Islet of Langerhans (tissue), 1 donor: ENCODE data around the gene ROBO1.
"Not testable (repeated sequence)": the region's sequence is repeated elsewhere in the genome, so short reads cannot be mapped to it uniquely, and the experiment has no call there.

Experiments
- FAIRE-seq: peaks from one replicate; lab custom pipeline; 2011; peaks lifted over from hg19 to GRCh38; lab: Jason Lieb, UNC

The ROBO1 gene

DNA sequence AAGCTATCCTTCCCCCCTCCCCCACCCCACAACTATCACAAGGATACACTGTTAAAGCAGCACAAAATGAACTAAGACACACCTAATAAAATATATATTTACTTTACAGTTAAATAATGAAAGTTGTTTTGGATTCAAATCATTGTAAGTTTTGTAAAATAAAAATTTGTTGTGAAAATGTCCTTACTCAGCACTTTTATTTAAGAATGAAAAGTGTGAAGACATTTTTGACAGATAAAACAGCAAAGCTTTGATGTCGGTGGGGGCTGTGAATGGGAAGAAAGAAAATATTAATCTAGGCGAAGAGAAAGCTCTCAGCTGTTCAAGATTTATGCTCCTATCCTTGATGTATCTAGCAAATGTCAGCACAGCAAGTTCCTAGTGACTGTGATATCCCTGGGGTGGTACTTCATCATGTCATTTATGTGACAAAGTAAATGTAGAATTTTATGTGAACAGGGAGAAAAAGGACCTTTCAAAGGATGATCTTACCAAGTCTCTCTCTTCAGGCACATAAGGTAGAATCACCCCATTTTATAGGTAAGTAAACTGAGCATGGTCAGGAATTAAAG lies 216.4 kb downstream of the ROBO1 start:
- FAIRE-seq = no peak

DNA sequence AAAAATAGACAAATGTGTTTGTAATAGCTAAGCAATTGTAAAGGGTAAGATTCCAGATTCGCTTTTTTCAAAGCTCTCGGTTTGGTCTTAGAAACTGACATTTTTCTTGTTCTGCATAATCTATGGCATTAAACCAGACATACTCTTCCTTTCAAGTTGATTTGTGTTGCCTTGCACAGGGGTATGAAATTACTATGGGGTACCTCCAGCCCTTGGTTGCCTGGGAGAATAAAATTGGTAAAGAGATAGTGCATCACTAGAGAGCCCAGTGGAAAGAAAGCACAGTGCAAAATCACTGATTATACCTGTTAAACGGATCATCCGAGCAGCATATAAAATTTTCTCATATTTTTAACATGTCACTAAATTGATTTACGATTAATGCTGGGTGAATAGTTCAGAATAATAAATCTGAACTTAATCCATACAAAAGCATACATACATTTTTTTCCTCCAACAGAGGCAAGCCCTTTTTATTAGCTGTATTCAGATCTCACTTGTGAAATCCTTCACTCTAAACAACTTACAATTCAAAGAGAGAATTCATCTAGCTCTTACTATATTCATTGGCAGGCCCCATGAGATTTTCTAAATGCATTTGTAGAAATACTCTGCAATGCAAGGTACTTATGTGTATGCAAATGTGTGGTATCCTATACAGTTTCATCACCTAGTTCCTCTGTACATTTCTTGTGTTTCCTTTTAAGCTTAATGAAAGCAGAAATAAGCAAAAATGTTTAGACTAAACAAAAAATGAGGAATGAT lies 224.4 kb downstream of the ROBO1 start:
- FAIRE-seq = no peak

DNA sequence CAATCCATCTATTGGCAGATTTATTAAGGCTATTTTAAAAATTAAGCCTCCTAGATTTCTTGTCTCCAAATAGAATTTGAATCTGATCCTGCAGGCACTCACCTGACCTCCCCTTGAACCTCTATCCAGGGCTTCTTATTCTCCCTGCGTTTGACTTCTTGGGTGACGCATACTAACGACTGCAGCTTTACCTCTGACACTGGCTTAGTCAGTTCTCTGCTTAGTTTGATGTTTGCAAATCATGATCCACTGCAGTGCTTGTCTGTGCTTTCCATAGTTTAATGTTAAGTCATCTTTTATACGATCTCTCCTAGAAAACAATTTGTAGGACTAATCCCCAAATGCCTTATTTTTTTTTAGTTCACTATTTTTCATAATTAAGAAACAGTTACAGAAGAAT lies 233.1 kb downstream of the ROBO1 start:
- FAIRE-seq = no peak

DNA sequence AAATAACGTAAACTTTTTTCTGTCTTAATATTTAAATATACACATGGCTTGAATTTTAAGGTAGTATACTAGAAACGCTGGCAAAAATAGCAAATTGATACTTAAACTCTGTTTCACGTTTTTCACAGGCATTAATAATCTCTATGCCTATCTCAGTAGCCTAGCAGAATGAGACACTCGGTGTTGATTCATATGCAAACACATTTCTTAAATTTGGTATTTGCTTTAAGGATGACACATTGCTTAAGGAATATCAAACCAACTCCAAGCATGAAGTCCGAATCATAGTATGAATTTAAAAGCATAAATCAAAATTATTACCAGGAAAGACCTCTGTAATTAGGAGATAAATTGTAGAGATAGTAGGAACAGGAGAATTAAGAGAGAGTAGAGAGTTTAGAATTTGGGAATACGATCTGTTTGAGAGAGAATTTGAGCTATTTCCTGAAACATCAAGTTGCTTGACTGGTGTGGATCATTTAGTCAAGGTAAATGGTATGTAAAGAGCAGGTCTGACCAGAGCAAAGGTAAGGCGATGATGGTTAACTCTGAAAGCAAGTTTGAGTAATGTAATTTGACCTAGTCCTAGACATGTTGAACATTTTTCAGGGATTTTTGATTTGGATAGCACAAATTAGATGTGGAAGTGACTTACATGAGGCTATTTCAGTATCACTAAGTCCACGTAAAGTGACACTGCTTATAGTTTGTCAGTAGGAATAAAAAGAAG lies 236.1 kb downstream of the ROBO1 start:
- no peak for FAIRE-seq

DNA sequence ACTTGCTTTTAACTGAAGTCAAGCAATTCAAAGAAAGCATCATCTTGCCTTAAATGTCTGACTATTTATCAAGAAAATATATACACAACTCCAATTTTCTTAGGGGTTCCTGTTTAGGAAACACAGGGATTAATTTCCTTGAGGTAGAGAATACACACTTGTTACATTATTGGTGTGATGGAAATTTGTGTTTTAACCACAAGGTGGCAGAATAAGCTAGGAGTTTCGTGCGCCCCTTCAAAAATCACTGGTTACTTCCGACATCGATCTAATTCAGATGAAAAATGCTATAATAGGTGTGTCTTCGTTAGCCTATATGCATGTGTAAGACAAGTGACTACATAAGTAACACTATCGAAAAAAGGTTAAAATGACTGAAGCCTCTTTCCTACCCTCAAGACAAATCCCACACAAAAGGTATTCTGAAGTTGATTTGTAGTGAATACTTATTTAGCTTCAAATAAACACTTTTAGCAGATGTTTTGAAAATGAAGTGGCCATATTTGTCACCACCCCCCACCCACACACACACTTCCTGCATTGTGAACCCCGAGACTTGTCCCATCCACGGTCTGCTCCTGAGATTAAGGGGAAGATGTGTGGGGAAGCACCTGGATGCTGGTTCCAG lies 246.5 kb downstream of the ROBO1 start:
- FAIRE-seq = peak; percentile 99

DNA sequence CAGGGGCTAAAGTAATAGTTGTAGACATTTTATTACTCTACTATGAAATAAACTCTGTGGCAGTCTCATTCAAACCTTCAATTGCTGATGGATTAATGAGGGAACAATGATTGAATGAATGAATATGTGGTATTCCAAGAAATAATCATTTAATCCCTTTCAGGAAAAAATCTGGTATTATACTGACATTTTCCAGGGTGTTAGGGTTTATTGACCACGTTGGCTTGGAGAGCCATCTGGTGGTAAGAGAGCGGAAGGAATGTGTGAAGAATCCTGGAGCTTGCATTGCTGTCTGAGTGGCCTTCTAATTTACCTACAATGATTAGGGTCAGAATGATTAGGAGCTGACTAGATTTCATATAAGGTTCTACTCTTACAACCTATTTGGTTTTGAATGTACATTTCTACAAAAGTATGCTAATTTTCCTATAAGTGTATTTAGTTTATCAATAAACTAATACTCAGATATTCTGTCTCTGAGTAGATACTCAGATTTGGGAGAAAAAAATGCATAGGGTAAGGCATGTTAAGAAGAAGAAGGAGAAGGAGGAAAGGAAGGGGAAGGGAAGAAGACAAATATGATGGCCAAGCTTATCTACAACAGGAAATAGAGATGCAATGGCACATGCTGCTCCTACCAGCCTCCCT lies 249.9 kb downstream of the ROBO1 start:
- FAIRE-seq = no peak

DNA sequence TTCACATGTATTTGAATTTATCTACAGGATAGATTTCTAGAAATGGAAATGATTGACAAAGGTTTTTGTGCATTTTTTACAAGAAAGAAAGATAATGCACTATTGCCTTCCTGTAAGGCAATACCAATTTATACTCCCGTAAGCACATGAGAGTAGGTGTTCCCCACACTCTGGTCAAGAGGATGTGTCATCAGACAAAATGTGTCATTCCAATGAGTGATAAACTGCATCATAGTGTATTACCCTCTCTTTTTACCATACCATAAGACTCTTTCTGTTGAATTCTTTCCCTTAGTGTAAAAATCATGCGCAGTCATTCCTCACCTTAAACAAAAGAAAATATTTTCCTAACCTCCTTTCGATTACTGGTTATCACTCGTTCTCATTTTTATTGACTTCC lies 251.0 kb downstream of the ROBO1 start:
- FAIRE-seq = no peak

DNA sequence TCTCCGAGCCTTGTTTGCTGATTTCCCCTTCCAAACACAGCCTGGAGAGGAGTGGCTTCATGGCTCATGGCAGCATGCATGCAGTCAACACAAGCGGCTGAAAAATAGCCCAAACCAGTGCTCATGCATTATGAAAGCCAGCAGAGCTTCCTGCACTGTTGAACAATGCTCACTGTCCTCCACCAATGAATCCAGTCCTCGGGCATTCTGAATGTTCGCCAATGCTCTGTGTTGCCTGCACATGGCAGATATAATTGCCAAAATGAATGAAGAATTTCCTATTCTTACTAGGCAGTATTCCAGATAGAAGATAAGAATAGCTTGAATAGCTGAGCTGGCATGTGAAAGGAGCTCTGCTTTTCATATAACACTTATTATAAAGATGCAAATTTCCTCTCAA lies 252.7 kb downstream of the ROBO1 start:
- no peak for FAIRE-seq

DNA sequence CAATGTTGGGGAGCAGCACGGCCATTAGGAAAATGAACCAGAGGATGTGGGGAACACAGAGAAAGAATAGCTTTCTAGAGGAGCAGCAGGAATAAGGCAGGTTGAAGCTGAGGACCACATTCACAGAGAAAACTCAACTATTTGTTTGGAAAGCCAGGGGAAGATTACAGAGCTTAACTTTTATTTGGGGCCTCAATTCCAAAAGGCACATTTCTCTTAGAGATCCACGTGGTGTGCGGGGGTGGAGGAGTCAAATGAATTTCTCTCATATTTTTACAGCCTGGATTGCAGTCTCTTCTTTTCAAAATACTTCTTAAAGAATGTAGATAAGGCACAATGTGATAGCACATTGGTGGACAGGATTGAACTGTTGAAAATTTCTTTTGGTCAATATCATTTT lies 253.7 kb downstream of the ROBO1 start:
- no peak for FAIRE-seq

DNA sequence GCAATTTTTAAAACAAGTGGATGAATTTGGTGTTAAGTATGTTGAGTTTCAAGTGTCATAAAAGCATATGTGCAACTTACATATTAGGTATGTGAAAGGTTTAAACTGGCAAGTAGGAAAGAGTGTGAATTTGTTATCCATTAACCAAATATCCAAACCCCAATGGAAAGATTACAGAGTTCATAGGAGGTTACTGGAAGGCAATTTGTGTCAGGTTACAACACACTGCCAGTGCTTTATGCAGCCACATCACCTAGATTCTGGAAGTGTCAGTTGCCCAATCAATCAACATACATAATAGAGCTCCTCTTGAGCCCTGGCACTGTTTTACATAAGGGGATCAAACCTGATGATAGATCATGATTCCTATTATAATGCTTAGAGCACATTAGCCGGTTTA lies 261.0 kb downstream of the ROBO1 start:
- FAIRE-seq = no peak

DNA sequence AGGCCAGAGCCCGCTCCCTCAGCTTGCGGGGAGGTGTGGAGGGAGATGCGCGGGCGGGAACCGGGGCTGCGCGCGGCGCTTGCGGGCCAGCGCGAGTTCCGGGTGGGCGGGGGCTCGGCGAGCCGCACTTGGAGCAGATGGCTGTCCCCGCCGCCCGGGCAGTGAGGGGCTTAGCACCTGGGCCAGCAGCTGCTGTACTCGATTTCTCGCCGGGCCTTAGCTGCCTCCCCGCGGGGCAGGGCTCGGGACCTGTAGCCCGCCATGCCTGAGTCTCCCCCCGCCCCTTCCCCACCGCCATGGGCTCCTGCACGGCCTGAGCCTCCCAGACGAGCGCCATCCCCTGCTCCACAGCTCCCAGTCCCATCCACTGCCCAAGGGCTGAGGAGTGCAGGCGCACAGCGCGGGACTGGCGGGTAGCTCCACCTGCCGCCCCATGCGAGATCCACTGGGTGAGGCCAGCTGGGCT lies 265.5 kb downstream of the ROBO1 start:
- FAIRE-seq = not testable (repeated sequence)

DNA sequence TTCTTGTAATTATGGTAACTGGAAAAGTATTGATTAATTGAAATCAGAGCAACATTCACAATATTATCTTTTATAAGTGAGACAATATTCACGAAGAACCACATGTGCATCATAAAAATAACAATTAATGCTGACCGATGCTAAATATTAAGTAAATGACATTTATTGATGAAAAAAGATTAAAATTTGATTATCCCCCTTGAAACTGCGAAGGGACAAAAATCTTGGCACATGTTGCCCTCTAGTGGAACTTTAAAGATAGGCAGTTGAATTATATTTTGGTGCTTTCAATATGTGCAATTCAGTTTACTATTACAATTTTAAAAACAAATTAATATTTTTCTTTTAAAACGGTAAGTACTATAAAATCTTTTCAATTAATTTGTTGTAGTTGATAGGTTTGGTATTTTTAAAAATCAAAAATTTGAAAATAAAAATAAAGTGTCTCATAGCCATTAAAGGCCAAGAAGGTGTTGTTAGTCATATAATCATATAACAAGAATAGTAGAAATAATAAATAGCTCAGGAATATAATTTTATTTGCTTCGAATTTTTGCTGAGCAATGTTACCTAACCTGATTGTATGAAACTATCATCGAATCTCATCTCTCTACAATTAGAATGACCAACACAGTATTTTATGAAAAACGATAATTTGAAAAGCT lies 270.2 kb downstream of the ROBO1 start:
- peak; percentile 98 for FAIRE-seq

DNA sequence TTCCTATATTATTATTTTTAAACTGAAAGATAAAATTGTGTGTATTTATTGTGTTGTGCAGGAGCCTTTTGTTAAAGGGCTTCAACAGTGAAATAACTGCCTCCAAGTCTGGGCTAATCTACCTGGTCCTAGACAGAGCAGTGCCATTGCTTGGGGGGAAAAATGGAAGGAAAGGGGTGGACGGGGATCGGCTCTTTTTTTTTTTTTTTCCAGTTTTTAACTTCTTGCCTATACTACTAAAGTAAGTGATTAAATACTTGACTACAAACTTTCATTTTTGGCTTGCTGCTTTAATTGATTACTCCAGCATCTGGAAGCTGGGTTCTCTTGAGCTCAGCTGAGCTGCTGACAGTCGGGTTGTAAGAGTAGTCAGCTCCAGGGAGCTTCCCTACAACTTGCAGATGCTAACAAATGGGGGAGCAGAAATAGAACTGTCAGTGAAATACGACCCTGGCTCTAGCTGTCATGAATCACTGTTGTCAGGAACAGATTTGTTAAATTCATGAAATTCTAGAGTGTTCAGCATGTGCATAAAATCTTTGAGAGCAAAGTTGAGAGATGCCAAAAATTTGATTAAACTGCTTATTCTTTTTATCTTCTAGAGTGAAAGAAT lies 276.7 kb downstream of the ROBO1 start:
- no peak for FAIRE-seq

DNA sequence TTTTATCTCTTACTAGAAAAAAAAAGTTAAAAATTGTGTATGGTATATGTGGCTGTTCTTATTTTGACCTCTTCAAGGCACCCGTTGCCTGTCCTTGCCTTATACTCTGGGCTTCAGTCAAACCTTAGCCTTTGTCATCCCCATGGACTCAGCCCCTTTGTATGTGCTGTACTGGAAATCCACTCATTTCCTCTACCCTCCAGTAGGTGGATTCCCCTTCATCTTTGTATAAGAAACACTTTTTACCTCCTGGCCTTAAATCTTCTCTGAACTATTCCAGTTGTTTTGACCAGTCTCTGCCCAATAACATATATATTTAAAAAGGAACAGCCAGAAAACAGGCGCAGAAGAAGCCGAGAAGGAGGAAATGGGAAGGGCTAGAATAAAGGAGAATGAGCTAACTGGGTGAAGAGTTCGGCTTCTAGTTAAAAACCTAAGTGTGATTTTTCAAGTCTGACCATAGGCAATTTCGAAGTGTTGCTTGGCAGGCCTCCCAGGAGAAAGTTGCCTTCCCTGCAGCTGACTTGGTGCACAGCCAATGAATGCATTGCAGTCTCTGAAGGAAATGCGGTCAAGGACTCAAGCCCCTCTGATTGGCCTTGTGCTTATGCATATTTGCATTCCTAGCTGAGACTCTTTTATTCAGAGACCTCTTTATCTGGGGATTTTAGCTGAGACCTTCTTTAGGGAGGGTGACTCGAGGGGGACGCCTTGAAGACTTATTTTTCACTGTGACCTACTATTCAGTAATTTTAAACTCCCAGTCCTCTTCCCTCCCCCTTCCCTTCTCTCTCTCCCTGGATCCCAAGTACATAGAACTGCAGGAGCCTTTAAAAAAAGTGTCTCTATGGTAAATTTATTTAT lies 277.4 kb downstream of the ROBO1 start:
- no peak for FAIRE-seq

DNA sequence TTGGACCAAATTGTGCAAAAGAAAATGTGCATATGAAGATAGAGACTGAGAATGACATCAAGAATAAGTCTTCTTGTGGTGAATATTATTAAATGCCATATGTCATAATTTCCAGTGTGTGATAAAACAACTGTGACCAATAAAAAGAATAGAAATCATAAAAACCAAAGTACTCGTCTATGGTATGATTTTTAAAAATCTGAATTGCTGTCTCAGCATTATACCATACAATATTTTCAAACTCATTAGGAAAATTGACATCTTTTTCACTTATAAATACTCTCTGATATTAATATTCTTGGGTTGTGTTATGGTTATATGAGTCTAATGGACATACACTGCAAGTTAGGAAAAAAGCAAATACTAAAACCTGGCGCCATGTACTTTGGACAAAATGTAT lies 279.4 kb downstream of the ROBO1 start:
- no peak for FAIRE-seq

DNA sequence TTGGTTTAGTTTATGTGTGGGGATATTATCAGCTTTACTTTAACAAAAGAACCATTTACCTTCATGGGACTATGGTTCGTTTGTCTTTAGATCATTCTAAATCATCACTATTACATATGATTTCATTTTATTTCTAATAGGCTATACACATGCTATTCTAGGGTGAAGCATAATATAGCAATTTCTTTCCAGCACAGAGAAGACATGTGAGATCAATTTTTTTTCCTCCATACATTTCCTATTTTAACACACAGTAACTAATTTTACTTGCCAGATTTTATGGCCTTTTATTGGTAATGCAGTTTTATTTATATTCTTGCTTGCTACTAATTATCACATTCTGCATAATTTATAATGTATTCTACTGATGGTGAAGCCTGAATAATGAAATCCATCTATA lies 287.1 kb downstream of the ROBO1 start:
- FAIRE-seq = no peak

DNA sequence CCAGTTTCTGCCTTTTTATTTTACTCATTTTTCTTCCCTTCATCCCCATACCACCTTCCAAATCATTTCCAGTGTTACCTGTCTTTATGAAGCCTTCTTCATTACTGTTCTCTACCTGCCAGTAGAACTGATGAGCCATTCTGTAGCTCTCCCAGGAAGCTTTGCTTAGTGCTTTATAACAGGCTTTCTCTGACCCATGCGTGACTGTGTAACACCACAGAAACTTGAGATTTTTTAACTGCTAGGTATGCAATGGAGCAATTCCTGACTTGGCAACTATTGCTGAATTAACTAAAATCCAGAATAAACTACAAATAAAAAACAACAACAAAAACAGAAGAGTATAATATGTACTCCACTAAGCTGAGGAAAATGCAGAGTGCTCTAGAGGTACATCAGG lies 289.2 kb downstream of the ROBO1 start:
- FAIRE-seq = no peak

DNA sequence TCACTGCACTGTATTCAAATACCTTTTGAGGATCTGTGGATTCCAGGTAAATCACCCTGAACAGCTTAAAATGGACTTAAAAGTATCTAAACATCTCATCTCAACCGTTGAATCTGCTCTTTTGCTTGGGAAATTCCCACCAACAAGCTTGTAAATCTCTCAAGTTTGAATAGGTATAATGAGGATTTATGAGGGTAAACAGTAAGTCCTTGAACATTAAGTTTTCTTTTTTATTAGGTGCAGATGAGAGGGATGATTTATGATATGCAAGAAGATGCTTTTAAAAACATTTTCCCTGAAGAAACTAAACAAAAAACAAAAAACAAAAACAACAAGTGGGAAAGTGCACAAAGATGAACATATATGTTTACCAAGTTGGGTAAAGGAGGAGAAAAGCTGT lies 290.6 kb downstream of the ROBO1 start:
- FAIRE-seq = no peak

DNA sequence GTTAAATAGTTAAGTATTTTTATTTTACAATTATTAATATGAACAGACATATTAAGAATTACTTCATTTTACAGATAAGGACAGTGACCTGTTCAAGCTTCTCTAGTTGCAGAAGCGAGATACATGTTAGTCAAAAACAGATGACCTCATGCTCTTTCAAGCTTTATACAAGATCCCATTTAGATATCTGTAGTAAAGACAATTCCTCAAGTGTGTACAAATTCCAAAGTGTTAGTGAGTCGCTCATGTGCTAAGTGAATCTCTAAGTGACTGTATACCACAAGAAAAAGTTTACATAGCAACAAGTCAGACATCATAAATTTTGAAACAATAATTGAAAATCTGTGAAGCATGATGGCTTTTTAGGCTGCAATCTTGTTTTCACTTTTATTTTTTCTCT lies 293.8 kb downstream of the ROBO1 start:
- FAIRE-seq = no peak

DNA sequence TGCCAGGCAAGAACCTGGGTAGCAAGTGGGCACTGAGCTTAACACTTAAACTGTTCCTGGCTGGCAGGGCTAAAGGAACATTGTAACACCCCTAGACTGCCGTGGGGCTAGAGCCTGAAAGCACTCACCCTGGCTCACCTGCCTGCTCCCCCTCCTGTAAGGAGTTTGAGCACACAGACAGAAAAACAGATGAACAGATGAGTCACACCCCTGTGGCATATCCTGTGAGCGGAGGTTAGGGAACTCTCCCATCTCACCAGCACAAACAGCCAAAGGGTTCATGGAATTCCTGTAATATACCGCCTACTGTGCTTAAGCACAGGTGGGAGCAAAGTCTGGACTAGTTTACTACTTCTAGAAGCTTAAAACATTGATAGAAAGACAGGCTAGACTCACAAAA lies 300.1 kb downstream of the ROBO1 start:
- FAIRE-seq = no peak
